IMR-90 (cell line): ENCODE results near the gene TSPO. TPM values are rescaled to one million over a fixed set of nuclear protein-coding genes. Genes with fewer than 3 reads are reported as not detected.

Source experiments
- ATAC-seq: fragments of 200-7000 bp; cut with Tn5 transposase; 2 replicates; pipeline ENCODE4 v1.9.1; 2020; ENCODE audit warnings: low read depth, mild to moderate bottlenecking, moderate library complexity
- BruUV-seq: library from RNA; stranded (reverse); fragments of 400-500 nt; replicated peaks from 2 replicates; lab custom pipeline; 2021; lab: Mats Ljungman, UMichigan
- CTCF ChIA-PET: fragments of 300-600 bp; formaldehyde crosslinking; extraction: SDS; loops from one replicate; lab custom pipeline; 2021; ENCODE audit warnings: antibody characterized with exemption; lab: Yijun Ruan, JAX
- POLR2A ChIA-PET: fragments of 300-600 bp; sonication (Branson Sonifier 250); formaldehyde crosslinking; loops from one replicate; lab custom pipeline; 2022; ENCODE audit warnings: antibody characterized with exemption; ENCODE audit not compliant: unreplicated experiment; lab: Charles Lee
- DNase-seq: peaks from one replicate; pipeline ENCODE4 v3.0.0; 2013
- H2AFZ ChIP-seq: replicated peaks from 2 replicates; pipeline ENCODE3; 2013; ENCODE audit warnings: low read length, mild to moderate bottlenecking; ENCODE audit not compliant: poor library complexity
- H2AK5ac ChIP-seq: 2 replicates; pipeline ENCODE4 v1.6.1; 2013; ENCODE audit warnings: low read depth, low read length, inconsistent platforms
- H2AK9ac ChIP-seq: replicated peaks from 2 replicates; pipeline ENCODE3; 2013; ENCODE audit warnings: mild to moderate bottlenecking, low read depth, low read length, moderate library complexity; ENCODE audit not compliant: poor library complexity
- H2BK120ac ChIP-seq: 2 replicates; pipeline ENCODE4 v1.6.1; 2013; ENCODE audit warnings: low read depth, low read length, inconsistent platforms
- H2BK15ac ChIP-seq: 3 replicates; pipeline ENCODE4 v1.6.1; 2013; ENCODE audit warnings: low read depth, low read length, inconsistent platforms
- H2BK20ac ChIP-seq: 2 replicates; pipeline ENCODE4 v1.6.1; 2013; ENCODE audit warnings: low read depth, mild to moderate bottlenecking, inconsistent platforms, low read length, moderate library complexity
- H2BK5ac ChIP-seq: 2 replicates; pipeline ENCODE4 v1.6.1; 2013; ENCODE audit warnings: mild to moderate bottlenecking, low read depth, low read length, inconsistent platforms; ENCODE audit not compliant: poor library complexity, severe bottlenecking
- H3K14ac ChIP-seq: replicated peaks from 2 replicates; pipeline ENCODE4 v1.6.1; 2013; ENCODE audit warnings: low read depth, low read length, inconsistent platforms
- H3K18ac ChIP-seq: 2 replicates; pipeline ENCODE4 v1.6.1; 2013; ENCODE audit warnings: low read depth, low read length, control low read depth
- H3K23ac ChIP-seq: 2 replicates; pipeline ENCODE4 v1.6.1; 2013; ENCODE audit warnings: low read depth, low read length, inconsistent platforms
- H3K27ac ChIP-seq: 2 replicates; pipeline ENCODE4 v1.5.1; 2013; ENCODE audit warnings: mild to moderate bottlenecking, control low read depth, low read length; ENCODE audit not compliant: insufficient read depth
- H3K27me3 ChIP-seq: 2 replicates; pipeline ENCODE4 v1.6.1; 2013; ENCODE audit warnings: low read length; ENCODE audit not compliant: control insufficient read depth, insufficient read depth
- H3K36me3 ChIP-seq: 2 replicates; pipeline ENCODE4 v1.6.1; 2013; ENCODE audit warnings: low read length, mixed read lengths; ENCODE audit not compliant: control insufficient read depth, insufficient read depth
- H3K4ac ChIP-seq: 2 replicates; pipeline ENCODE4 v1.6.1; 2013; ENCODE audit warnings: low read depth, low read length, inconsistent platforms
- H3K4me1 ChIP-seq: 2 replicates; pipeline ENCODE4 v1.6.1; 2013; ENCODE audit warnings: low read length, mixed read lengths; ENCODE audit not compliant: control insufficient read depth, insufficient read depth
- H3K4me2 ChIP-seq: 2 replicates; pipeline ENCODE4 v1.6.1; 2013; ENCODE audit warnings: low read depth, mild to moderate bottlenecking, control low read depth, low read length, moderate library complexity
- H3K4me3 ChIP-seq: 2 replicates; pipeline ENCODE4 v1.5.1; 2013; ENCODE audit warnings: low read depth, mild to moderate bottlenecking, control low read depth, low read length, moderate library complexity; ENCODE audit not compliant: insufficient read depth
- H3K56ac ChIP-seq: 2 replicates; pipeline ENCODE4 v1.6.1; 2013; ENCODE audit warnings: low read length, inconsistent platforms; ENCODE audit not compliant: insufficient read depth; ENCODE audit errors: extremely low read depth
- H3K79me1 ChIP-seq, 2 experiments: 2 replicates each; pipeline ENCODE4 v1.6.1; 2013; ENCODE audit warnings: low read length in 2 of 2, inconsistent platforms in 1 of 2, low read depth in 1 of 2
- H3K9ac ChIP-seq: 2 replicates; pipeline ENCODE4 v1.6.1; 2013; ENCODE audit warnings: low read depth, low read length, control low read depth
- H3K9me1 ChIP-seq: 2 replicates; pipeline ENCODE4 v1.6.1; 2013; ENCODE audit warnings: low read length, inconsistent platforms; ENCODE audit not compliant: insufficient read depth
- H3K9me3 ChIP-seq: 2 replicates; pipeline ENCODE4 v1.6.1; 2013; ENCODE audit warnings: low read length; ENCODE audit not compliant: control insufficient read depth, insufficient read depth
- H4K20me1 ChIP-seq: 2 replicates; pipeline ENCODE4 v1.6.1; 2013; ENCODE audit warnings: low read length, inconsistent platforms; ENCODE audit not compliant: insufficient read depth
- H4K5ac ChIP-seq: 2 replicates; pipeline ENCODE4 v1.6.1; 2013; ENCODE audit warnings: mild to moderate bottlenecking, low read depth, low read length, control low read depth
- H4K8ac ChIP-seq, 2 experiments: 2 replicates each; pipeline ENCODE4 v1.6.1; 2013; ENCODE audit warnings: low read depth in 2 of 2, low read length in 2 of 2, control low read depth in 1 of 2, inconsistent platforms in 1 of 2
- H4K91ac ChIP-seq: 2 replicates; pipeline ENCODE4 v1.6.1; 2013; ENCODE audit warnings: low read depth, low read length, inconsistent platforms; ENCODE audit not compliant: insufficient read depth
- RCOR1 ChIP-seq: IDR thresholded peaks from 2 replicates; pipeline ENCODE4 v1.6.1; 2012; ENCODE audit warnings: mild to moderate bottlenecking, low read length, improper control_type of control experiment; ENCODE audit not compliant: insufficient replicate concordance
- WGBS, 2 experiments: methylation state at CpG; one replicate each; pipeline versions ENCODE4 v1.1.5 to v1.1.7; 2013; ENCODE audit warnings: missing lambda C conversion rate in 2 of 2; ENCODE audit not compliant: insufficient read length in 1 of 2; ENCODE audit errors: extremely low coverage in 2 of 2; 5-methylcytosine and 5-hydroxymethylcytosine counted together
- dilution Hi-C: fragments of 300-500 bp; cut with HindIII; formaldehyde crosslinking; loops from one replicate; pipeline ENCODE4 v1.14.3; 2018; ENCODE audit warnings: low sequenced_read_pairs; ENCODE audit not compliant: unreplicated experiment
- in situ Hi-C: fragments of 300-500 bp; cut with MboI; formaldehyde crosslinking; loops from 3 replicates; pipeline ENCODE4 v1.14.3; 2019; ENCODE audit warnings: low sequenced_read_pairs, inconsistent platforms, mixed read lengths
- intact Hi-C: fragments of 100-400 bp; cut with micrococcal nuclease; formaldehyde crosslinking; loops from 2 replicates; pipeline ENCODE4 v1.10.0; 2022
- polyA plus RNA-seq, 3 experiments: library from polyadenylated mRNA; depleted of rRNA; stranded (reverse); fragments of >200 nt; gene quantifications; 2 replicates each; pipeline ENCODE4 v1.2.3, GENCODE V29; 2012; ENCODE audit warnings: low replicate concordance in 1 of 3
- total RNA-seq: library from RNA; depleted of rRNA; stranded (reverse); fragments of >200 nt; gene quantifications from 2 replicates; pipeline ENCODE4 v1.2.3, GENCODE V29; 2012

The TSPO gene
- total and polyA plus RNA-seq, 2 of the 4 experiments (the other 2 are of a cell fraction), result 115 to 297 TPM

DNA sequence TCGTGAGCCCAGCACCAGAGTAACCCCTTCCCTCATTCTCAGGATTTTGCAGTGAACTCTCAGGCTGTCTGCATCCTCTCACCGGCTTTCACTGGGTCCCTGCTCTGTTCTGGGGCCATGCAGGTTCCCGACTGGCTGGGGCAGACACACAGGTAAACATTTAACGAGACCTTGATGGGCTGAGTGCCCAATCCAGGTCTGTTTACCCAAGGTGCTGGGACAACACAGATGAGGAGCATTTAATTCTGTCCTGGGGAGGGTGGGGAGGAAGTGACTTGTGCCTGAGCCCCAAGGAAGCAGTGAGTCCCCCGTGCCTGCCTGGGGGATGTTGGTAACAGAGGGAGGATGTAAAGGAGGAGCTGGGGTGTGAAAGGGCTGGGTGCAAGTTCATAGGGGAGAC lies 36.4 kb upstream of the TSPO start:
- Histone ChIP-seq H3K27me3 (peaks cover 46% of the 10 kb centered on the region), H3K4me2 (no peak overlapping the region), H3K79me1 (no peaks in the 10 kb centered on the region), H2BK5ac (no peak overlapping the region), H2AK5ac (no peak overlapping the region), H3K4me3 (no peak overlapping the region), H2AFZ (no peak overlapping the region), H4K20me1 (no peaks in the 10 kb centered on the region), H3K9ac (no peak overlapping the region), H2BK120ac (no peak overlapping the region), H3K18ac (no peak overlapping the region), H4K91ac (no peak overlapping the region), H4K5ac (no peak overlapping the region), H2BK20ac (no peak overlapping the region), H3K9me1 (no peaks in the 10 kb centered on the region), H3K9me3 (no peaks in the 10 kb centered on the region), H3K27ac (no peak overlapping the region), H4K8ac (no peak overlapping the region), H2BK15ac (no peak overlapping the region), H3K36me3 (no peaks in the 10 kb centered on the region), H3K23ac (no peak overlapping the region; the same call in 1 of the 2 replicates), H3K4me1 (no peaks in the 10 kb centered on the region; the same call in 1 of the 2 replicates), H2AK9ac (peak overlapping the region; percentile 23), H3K56ac (no peak overlapping the region), H3K14ac (no peak overlapping the region), H3K4ac (no peak overlapping the region)
- DNase-seq, result no peak
- in situ Hi-C loops (no loop called here), intact Hi-C loops (no loop called here), dilution Hi-C loops (no loop called here)
- ChIA-PET CTCF (no interaction called here), POLR2A (no interaction called here)
- ATAC-seq, result no peak
- no peak for TF ChIP-seq RCOR1
- BruUV-seq, result no TSS peak
- 80% methylated on average over 1 of the region's 5 CpGs; no CpG with 5 or more reads in 1 of the 2 experiments for WGBS, 2 experiments
